Activated CD8-positive, alpha-beta memory T cell treated with anti-CD3 and anti-CD28 coated beads, Interleukin-2, amount 50 U/mL, for 24 hours (primary cell): Measurements from ENCODE around the gene AIM2.

Source experiments
- DNase-seq: peaks from one replicate; pipeline ENCODE4 v3.0.0-alpha.2; 2020; ENCODE audit errors: extremely low read depth

Gene AIM2

GRCh38 chr1:159014851-159015250, 61.7 kb downstream of the AIM2 start:
- DNase-seq: no peak

DNA sequence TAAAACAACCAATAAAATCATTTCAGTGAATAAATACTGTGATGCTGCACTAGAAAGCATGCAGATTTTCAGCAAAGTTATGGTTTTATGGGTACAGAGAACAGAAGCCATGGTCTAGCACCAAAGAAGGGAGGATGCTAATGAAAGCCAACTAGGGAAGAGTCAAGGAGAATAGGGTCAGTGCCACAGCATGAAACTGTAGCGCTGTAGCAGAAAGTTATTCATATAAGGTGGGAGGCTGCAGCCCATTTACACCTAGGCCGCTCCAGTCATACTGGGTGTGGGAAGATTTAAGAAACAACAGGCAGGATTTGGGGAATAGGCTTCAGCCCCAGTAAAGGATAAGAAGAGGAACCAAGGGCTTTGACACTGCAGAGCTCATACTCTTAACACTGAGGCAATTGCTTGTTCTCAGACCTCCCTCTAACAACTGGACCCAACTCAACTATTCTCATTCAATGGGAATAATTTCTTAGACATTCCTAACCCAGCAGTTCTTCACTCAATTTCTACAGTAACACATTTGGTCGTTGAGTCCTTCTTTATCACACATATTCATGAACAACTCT, 62.5 kb downstream of the AIM2 start:
- no peak for DNase-seq

DNA sequence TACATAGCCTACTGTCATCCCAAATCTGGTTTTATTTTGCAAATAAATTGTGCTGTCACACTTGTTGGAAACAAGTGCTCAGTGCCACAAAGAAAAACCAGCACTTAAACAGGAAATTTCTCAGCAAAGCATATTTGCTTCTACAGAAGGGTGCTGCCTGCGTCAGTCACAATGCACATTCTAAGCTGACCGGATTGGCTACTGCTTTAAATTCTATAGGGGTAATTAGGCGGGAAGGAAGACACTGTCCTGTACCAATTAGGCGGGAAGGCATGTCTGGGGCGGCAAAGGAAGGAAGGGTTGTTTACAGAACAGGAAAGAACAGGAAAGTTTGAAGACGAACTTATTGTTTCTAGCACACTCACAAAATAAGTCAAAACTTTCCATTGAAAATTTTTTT, 64.1 kb downstream of the AIM2 start:
- DNase-seq: no peak
